Skeletal muscle tissue (tissue), 4 donors: ENCODE data around the gene TPGS1. TPM values are rescaled to one million over a fixed set of nuclear protein-coding genes. Genes with fewer than 3 reads are reported as not detected.

Experiments
- H3K27ac ChIP-seq: one replicate; pipeline ENCODE4 v1.7.0; 2013; ENCODE audit warnings: mild to moderate bottlenecking, low read depth, low read length, inconsistent platforms
- H3K27me3 ChIP-seq, 3 donors: one replicate each; pipeline ENCODE4 v1.7.0; 2013; ENCODE audit warnings: low read length in 3 of 3; ENCODE audit not compliant: control insufficient read depth in 3 of 3, insufficient read depth in 3 of 3
- H3K36me3 ChIP-seq, 3 donors: one replicate each; pipeline ENCODE4 v1.7.0; 2013; ENCODE audit warnings: low read length in 3 of 3; ENCODE audit not compliant: control insufficient read depth in 3 of 3, insufficient read depth in 3 of 3
- H3K4me1 ChIP-seq, 3 donors: one replicate each; pipeline ENCODE4 v1.7.0; 2013; ENCODE audit warnings: low read length in 3 of 3, mild to moderate bottlenecking in 3 of 3; ENCODE audit not compliant: control insufficient read depth in 3 of 3, insufficient read depth in 3 of 3
- H3K4me3 ChIP-seq, 3 donors: one replicate each; pipeline ENCODE4 v1.7.0; 2013; ENCODE audit warnings: low read length in 3 of 3
- H3K9ac ChIP-seq, 3 donors: one replicate each; pipeline ENCODE4 v1.7.0; 2013; ENCODE audit warnings: low read length in 3 of 3, mild to moderate bottlenecking in 3 of 3, moderate library complexity in 2 of 3, low read depth in 1 of 3
- H3K9me3 ChIP-seq, 3 donors: one replicate each; pipeline ENCODE4 v1.7.0; 2013; ENCODE audit warnings: low read length in 3 of 3; ENCODE audit not compliant: control insufficient read depth in 3 of 3
- total RNA-seq: library from RNA; depleted of rRNA; stranded (reverse); fragments of >200 nt; gene quantifications from one replicate; pipeline ENCODE4 v1.2.3, GENCODE V29; 2014
- donor health status: Osteomylitis.

Gene TPGS1
- total RNA-seq, 1 donor from 2014 or later, result 24.5 TPM

GRCh38 chr19:555474-555808, 48.1 kb downstream of the TPGS1 start:
- peaks cover 7 to 13% (median 13%) of the 10 kb centered on the region in 3 donors for H3K27me3 ChIP-seq
- no peaks in the 10 kb centered on the region for H3K36me3 ChIP-seq
- no peaks in the 10 kb centered on the region for H3K9me3 ChIP-seq
- H3K4me3 ChIP-seq, result no peak overlapping the region
- H3K9ac ChIP-seq, result no peak overlapping the region
- no peak overlapping the region for H3K27ac ChIP-seq
- H3K4me1 ChIP-seq, result peaks cover 0 to 5% (median 4%) of the 10 kb centered on the region in 3 donors

- Histone ChIP-seq H3K4me1 (peaks cover 0 to 2% (median 0%) of the 10 kb centered on the region in 3 donors), H3K27me3 (peaks cover 7 to 9% (median 7%) of the 10 kb centered on the region in 3 donors), H3K36me3 (no peaks in the 10 kb centered on the region), H3K4me3 (no peak overlapping the region), H3K27ac (no peak overlapping the region), H3K9me3 (no peaks in the 10 kb centered on the region), H3K9ac (no peak overlapping the region)
Observed at GRCh38 chr19:556611-557382, 49.5 kb downstream of the TPGS1 start.

GRCh38 chr19:558770-559439, 51.6 kb downstream of the TPGS1 start:
- Histone ChIP-seq H3K27me3 (peaks cover 5 to 9% (median 7%) of the 10 kb centered on the region in 3 donors), H3K36me3 (no peaks in the 10 kb centered on the region), H3K4me1 (peaks cover 0 to 2% (median 0%) of the 10 kb centered on the region in 3 donors), H3K4me3 (no peak overlapping the region), H3K9me3 (no peaks in the 10 kb centered on the region), H3K9ac (no peak overlapping the region), H3K27ac (no peak overlapping the region)

- Histone ChIP-seq H3K36me3 (no peaks in the 10 kb centered on the region), H3K4me1 (peaks cover 0 to 2% (median 0%) of the 10 kb centered on the region in 3 donors), H3K9ac (no peak overlapping the region), H3K27me3 (peaks cover 3 to 6% (median 5%) of the 10 kb centered on the region in 3 donors), H3K9me3 (no peaks in the 10 kb centered on the region), H3K27ac (no peak overlapping the region), H3K4me3 (no peak overlapping the region)
Observed at GRCh38 chr19:560121-560520, 52.8 kb downstream of the TPGS1 start.

GRCh38 chr19:566403-566802, 59.1 kb downstream of the TPGS1 start:
- Histone ChIP-seq H3K27ac (no peak overlapping the region), H3K36me3 (no peaks in the 10 kb centered on the region), H3K4me3 (no peak overlapping the region), H3K9me3 (no peaks in the 10 kb centered on the region), H3K4me1 (peaks cover 5 to 7% (median 6%) of the 10 kb centered on the region in 3 donors), H3K27me3 (peaks cover 0 to 5% (median 4%) of the 10 kb centered on the region in 3 donors), H3K9ac (no peak overlapping the region)

GRCh38 chr19:566844-567243, 59.5 kb downstream of the TPGS1 start:
- Histone ChIP-seq H3K9me3 (no peaks in the 10 kb centered on the region), H3K36me3 (no peaks in the 10 kb centered on the region), H3K4me3 (no peak overlapping the region), H3K9ac (no peak overlapping the region), H3K27ac (no peak overlapping the region), H3K4me1 (peaks cover 9 to 11% (median 10%) of the 10 kb centered on the region in 3 donors), H3K27me3 (peaks cover 0 to 5% (median 4%) of the 10 kb centered on the region in 3 donors)

GRCh38 chr19:567296-567900, 60.1 kb downstream of the TPGS1 start:
- Histone ChIP-seq H3K9me3 (no peaks in the 10 kb centered on the region), H3K4me3 (no peak overlapping the region), H3K36me3 (no peaks in the 10 kb centered on the region), H3K9ac (no peak overlapping the region), H3K27me3 (peaks cover 0 to 5% (median 4%) of the 10 kb centered on the region in 3 donors), H3K27ac (no peak overlapping the region), H3K4me1 (peaks cover 9 to 11% (median 10%) of the 10 kb centered on the region in 3 donors)

Other genes with a start within 250 kb of the TPGS1 start
- gene PLPP2, start 216.1 kb upstream of the TPGS1 start, total RNA-seq, result 1.0 TPM
- gene MIER2, start 162.7 kb upstream of the TPGS1 start, total RNA-seq, result 3.7 TPM
- gene C2CD4C, start 98.3 kb upstream of the TPGS1 start, total RNA-seq, result 0.52 TPM
- 7.8 TPM for gene SHC2, start 46.5 kb upstream of the TPGS1 start, total RNA-seq
- gene MADCAM1, start 11.0 kb upstream of the TPGS1 start, total RNA-seq, result 2.6 TPM
- gene CDC34, start 24.3 kb downstream of the TPGS1 start, total RNA-seq, result 73.1 TPM
- gene GZMM, start 36.6 kb downstream of the TPGS1 start, total RNA-seq, result not detected
- gene BSG, start 65.1 kb downstream of the TPGS1 start, total RNA-seq, result 144 TPM
- not detected for gene HCN2, start 82.4 kb downstream of the TPGS1 start, total RNA-seq
- 17.7 TPM for gene POLRMT, start 126.0 kb downstream of the TPGS1 start, total RNA-seq
- gene FGF22, start 132.4 kb downstream of the TPGS1 start, total RNA-seq, result not detected
- gene RNF126, start 155.7 kb downstream of the TPGS1 start, total RNA-seq, result 12.0 TPM
- gene FSTL3, start 168.9 kb downstream of the TPGS1 start, total RNA-seq, result 7.3 TPM
- gene PRSS57, start 188.0 kb downstream of the TPGS1 start, total RNA-seq, result not detected
- gene PALM, start 201.4 kb downstream of the TPGS1 start, total RNA-seq, result 13.0 TPM
- not detected for gene MISP, start 243.6 kb downstream of the TPGS1 start, total RNA-seq